T-helper 17 cell (primary cell): ENCODE data around the gene SLC10A3. TPM values are rescaled to one million over a fixed set of nuclear protein-coding genes. Genes with fewer than 3 reads are reported as not detected.

Source experiments
- ATAC-seq: fragments of 150-1000 bp; cut with Tn5 transposase; 2 replicates; pipeline ENCODE4 v1.10.0; 2021; ENCODE audit warnings: mild to moderate bottlenecking, moderate library complexity
- DNase-seq, 3 donors: peaks; one replicate each; pipeline versions ENCODE4 v3.0.0 to v3.0.0-alpha.2; 2020 to 2021
- H3K9me3 ChIP-seq: one replicate; pipeline ENCODE4 v1.7.0; 2013; ENCODE audit warnings: low read length, mild to moderate bottlenecking; ENCODE audit not compliant: control insufficient read depth, poor library complexity, severe bottlenecking
- H3K27ac Mint-ChIP-seq: one replicate; pipeline ENCODE4 v1.8.0; 2022; ENCODE audit warnings: mild to moderate bottlenecking, moderate library complexity, mixed read lengths
- H3K27me3 Mint-ChIP-seq: one replicate; pipeline ENCODE4 v1.8.0; 2022; ENCODE audit warnings: mixed read lengths
- H3K36me3 Mint-ChIP-seq: one replicate; pipeline ENCODE4 v1.8.0; 2022; ENCODE audit warnings: low read depth, mixed read lengths
- H3K4me1 Mint-ChIP-seq: one replicate; pipeline ENCODE4 v1.8.0; 2022; ENCODE audit warnings: mild to moderate bottlenecking, mixed read lengths
- H3K4me3 Mint-ChIP-seq: one replicate; pipeline ENCODE4 v1.8.0; 2022; ENCODE audit warnings: mild to moderate bottlenecking, moderate library complexity, mixed read lengths
- total RNA-seq, 4 donors: library from RNA in 2 of 4; stranded (reverse) in 2 of 4; gene quantifications; one replicate each; pipeline ENCODE4 v1.2.3 and lab custom pipeline; 2022 to 2026

SLC10A3 gene
- total RNA-seq, 2 donors from 2014 or later = 23.9 to 29.5 TPM

GRCh38 chrX:154470914-154471568 is 19.4 kb downstream of the SLC10A3 start:
- DNase-seq (no peak), ATAC-seq (no peak)
- no peaks in the 10 kb centered on the region for H3K27me3 Mint-ChIP-seq
- H3K36me3 Mint-ChIP-seq = no peaks in the 10 kb centered on the region
- no peaks in the 10 kb centered on the region for H3K4me1 Mint-ChIP-seq
- no peak overlapping the region for H3K27ac Mint-ChIP-seq
- H3K4me3 Mint-ChIP-seq = no peak overlapping the region
- H3K9me3 ChIP-seq = no peaks in the 10 kb centered on the region

GRCh38 chrX:154470434-154470833 is 20.0 kb downstream of the SLC10A3 start:
- DNase-seq = no peak
- no peaks in the 10 kb centered on the region for H3K36me3 Mint-ChIP-seq
- no peak overlapping the region for H3K4me3 Mint-ChIP-seq
- no peaks in the 10 kb centered on the region for H3K4me1 Mint-ChIP-seq
- no peaks in the 10 kb centered on the region for H3K9me3 ChIP-seq
- no peak for ATAC-seq
- H3K27me3 Mint-ChIP-seq = no peaks in the 10 kb centered on the region
- no peak overlapping the region for H3K27ac Mint-ChIP-seq

GRCh38 chrX:154469880-154470279 is 20.5 kb downstream of the SLC10A3 start:
- H3K4me3 Mint-ChIP-seq = no peak overlapping the region
- no peak for ATAC-seq
- DNase-seq = no peak
- H3K27me3 Mint-ChIP-seq = no peaks in the 10 kb centered on the region
- no peak overlapping the region for H3K27ac Mint-ChIP-seq
- no peaks in the 10 kb centered on the region for H3K36me3 Mint-ChIP-seq
- no peaks in the 10 kb centered on the region for H3K4me1 Mint-ChIP-seq
- H3K9me3 ChIP-seq = no peaks in the 10 kb centered on the region

- Mint-ChIP-seq H3K4me3 (no peak overlapping the region), H3K36me3 (no peaks in the 10 kb centered on the region), H3K27ac (no peak overlapping the region), H3K27me3 (no peaks in the 10 kb centered on the region), H3K4me1 (no peaks in the 10 kb centered on the region)
- ATAC-seq = no peak
- no peaks in the 10 kb centered on the region for H3K9me3 ChIP-seq
- no peak for DNase-seq
Measured at GRCh38 chrX:154469114-154469513, 21.3 kb downstream of the SLC10A3 start.

GRCh38 chrX:154468217-154468616 is 22.2 kb downstream of the SLC10A3 start:
- H3K36me3 Mint-ChIP-seq = no peaks in the 10 kb centered on the region

GRCh38 chrX:154467556-154467955 is 22.9 kb downstream of the SLC10A3 start:
- no peaks in the 10 kb centered on the region for H3K9me3 ChIP-seq
- Mint-ChIP-seq H3K4me3 (no peak overlapping the region), H3K4me1 (no peaks in the 10 kb centered on the region), H3K27me3 (no peaks in the 10 kb centered on the region), H3K36me3 (peaks cover 4% of the 10 kb centered on the region), H3K27ac (no peak overlapping the region)
- DNase-seq (no peak), ATAC-seq (no peak)

More at GRCh38 chrX:154468217-154468616, 22.2 kb downstream of the SLC10A3 start:
- no peaks in the 10 kb centered on the region for H3K9me3 ChIP-seq
- Mint-ChIP-seq H3K27me3 (no peaks in the 10 kb centered on the region), H3K27ac (no peak overlapping the region), H3K4me1 (no peaks in the 10 kb centered on the region), H3K4me3 (no peak overlapping the region)
- DNase-seq (no peak), ATAC-seq (no peak)

- H3K9me3 ChIP-seq = no peaks in the 10 kb centered on the region
- DNase-seq = no peak
- Mint-ChIP-seq H3K27ac (no peak overlapping the region), H3K4me1 (no peaks in the 10 kb centered on the region), H3K4me3 (no peak overlapping the region), H3K36me3 (peaks cover 4% of the 10 kb centered on the region), H3K27me3 (no peaks in the 10 kb centered on the region)
- no peak for ATAC-seq
Measured at GRCh38 chrX:154466907-154467306, 23.5 kb downstream of the SLC10A3 start.

GRCh38 chrX:154466036-154466435 is 24.4 kb downstream of the SLC10A3 start:
- Mint-ChIP-seq H3K4me1 (peaks cover 4% of the 10 kb centered on the region), H3K27me3 (no peaks in the 10 kb centered on the region), H3K4me3 (no peak overlapping the region), H3K27ac (no peak overlapping the region), H3K36me3 (peaks cover 4% of the 10 kb centered on the region)
- no peak for DNase-seq
- no peaks in the 10 kb centered on the region for H3K9me3 ChIP-seq
- ATAC-seq = no peak

- no peak for DNase-seq
- H3K36me3 Mint-ChIP-seq = peaks cover 4% of the 10 kb centered on the region
- ATAC-seq = no peak
- no peak overlapping the region for H3K4me3 Mint-ChIP-seq
- no peaks in the 10 kb centered on the region for H3K27me3 Mint-ChIP-seq
- H3K4me1 Mint-ChIP-seq = peaks cover 4% of the 10 kb centered on the region
- H3K27ac Mint-ChIP-seq = no peak overlapping the region
- no peaks in the 10 kb centered on the region for H3K9me3 ChIP-seq
Measured at GRCh38 chrX:154465601-154466000, 24.8 kb downstream of the SLC10A3 start.

GRCh38 chrX:154464806-154465365 is 25.5 kb downstream of the SLC10A3 start:
- peaks cover 5% of the 10 kb centered on the region for H3K4me1 Mint-ChIP-seq
- ATAC-seq = no peak
- no peak overlapping the region for H3K4me3 Mint-ChIP-seq
- H3K9me3 ChIP-seq = no peaks in the 10 kb centered on the region
- H3K27ac Mint-ChIP-seq = no peak overlapping the region
- no peak for DNase-seq
- peaks cover 4% of the 10 kb centered on the region for H3K36me3 Mint-ChIP-seq
- H3K27me3 Mint-ChIP-seq = no peaks in the 10 kb centered on the region

GRCh38 chrX:154463611-154464220 is 26.7 kb downstream of the SLC10A3 start:
- H3K9me3 ChIP-seq = no peaks in the 10 kb centered on the region
- Mint-ChIP-seq H3K4me1 (peaks cover 11% of the 10 kb centered on the region), H3K4me3 (no peak overlapping the region), H3K27me3 (no peaks in the 10 kb centered on the region), H3K36me3 (peaks cover 4% of the 10 kb centered on the region), H3K27ac (no peak overlapping the region)
- ATAC-seq = no peak
- no peak for DNase-seq

- no peaks in the 10 kb centered on the region for H3K9me3 ChIP-seq
- no peak overlapping the region for H3K27ac Mint-ChIP-seq
- H3K27me3 Mint-ChIP-seq = no peaks in the 10 kb centered on the region
- peaks cover 13% of the 10 kb centered on the region for H3K4me1 Mint-ChIP-seq
- H3K4me3 Mint-ChIP-seq = no peak overlapping the region
- DNase-seq (no peak), ATAC-seq (no peak)
- H3K36me3 Mint-ChIP-seq = peaks cover 4% of the 10 kb centered on the region
Measured at GRCh38 chrX:154462396-154462795, 28.0 kb downstream of the SLC10A3 start.

- H3K27me3 Mint-ChIP-seq = no peaks in the 10 kb centered on the region
- H3K9me3 ChIP-seq = no peaks in the 10 kb centered on the region
- ATAC-seq (no peak), DNase-seq (no peak)
- H3K4me1 Mint-ChIP-seq = peaks cover 15% of the 10 kb centered on the region
- peak overlapping the region; percentile 85 for H3K4me3 Mint-ChIP-seq
- peaks cover 4% of the 10 kb centered on the region for H3K36me3 Mint-ChIP-seq
- no peak overlapping the region for H3K27ac Mint-ChIP-seq
Measured at GRCh38 chrX:154460326-154460725, 30.1 kb downstream of the SLC10A3 start.

GRCh38 chrX:154459832-154460231 is 30.6 kb downstream of the SLC10A3 start:
- Mint-ChIP-seq H3K27me3 (no peaks in the 10 kb centered on the region), H3K4me3 (peak overlapping the region; percentile 85), H3K4me1 (peaks cover 15% of the 10 kb centered on the region), H3K36me3 (peaks cover 4% of the 10 kb centered on the region), H3K27ac (no peak overlapping the region)
- no peaks in the 10 kb centered on the region for H3K9me3 ChIP-seq
- DNase-seq = no peak
- no peak for ATAC-seq
